HG03095 (cell line): ENCODE measurements around the gene CSPG4.

Experiments used
- ATAC-seq: cut with Tn5 transposase; IDR thresholded peaks from one replicate; pipeline ENCODE4 v1.9.1; 2021; ENCODE audit warnings: moderate library complexity; ENCODE audit not compliant: unreplicated experiment

CSPG4 gene

GRCh38 chr15:75673426-75674235 is 39.0 kb downstream of the CSPG4 start:
- ATAC-seq, result no peak

DNA sequence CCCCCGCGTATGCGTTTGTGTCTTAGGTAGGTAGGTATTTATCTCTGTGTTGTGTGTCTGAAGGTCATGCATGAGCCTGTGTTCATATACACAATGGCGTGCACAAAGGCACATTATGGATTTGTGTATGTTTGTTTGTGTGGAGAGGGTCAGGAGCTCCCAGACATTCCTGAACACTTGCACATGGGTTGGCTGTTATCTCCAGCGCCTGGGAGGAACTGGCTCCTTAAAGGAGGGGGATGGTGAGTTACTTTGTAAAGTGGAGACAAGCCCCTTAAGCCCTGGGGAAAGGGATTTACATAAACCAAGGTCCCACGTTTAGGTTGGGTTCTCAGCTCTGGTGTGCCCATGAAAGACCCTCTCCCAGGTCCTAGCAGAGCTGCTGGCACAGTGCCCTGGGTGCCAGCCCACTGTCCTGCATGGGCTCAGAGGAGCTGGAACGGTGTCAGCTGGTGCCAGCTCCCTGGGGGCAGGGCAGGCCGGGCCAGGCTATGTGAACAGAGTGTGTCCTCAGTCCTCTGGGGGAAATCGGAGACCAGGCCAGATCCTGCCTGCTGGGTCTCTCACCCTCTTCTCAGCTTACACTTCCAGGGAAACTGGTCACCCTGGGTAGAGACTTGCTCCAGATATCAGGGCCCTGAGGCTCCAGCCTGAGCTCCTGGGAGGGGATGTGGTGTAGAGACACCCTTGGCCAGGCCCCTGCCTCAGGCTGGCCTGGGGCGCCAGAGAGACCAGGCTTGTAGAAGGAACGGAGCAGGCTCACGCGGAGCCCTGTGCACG is 39.8 kb downstream of the CSPG4 start:
- ATAC-seq, result no peak

- ATAC-seq, result no peak
Observed at GRCh38 chr15:75671730-75672602, 40.7 kb downstream of the CSPG4 start.

DNA sequence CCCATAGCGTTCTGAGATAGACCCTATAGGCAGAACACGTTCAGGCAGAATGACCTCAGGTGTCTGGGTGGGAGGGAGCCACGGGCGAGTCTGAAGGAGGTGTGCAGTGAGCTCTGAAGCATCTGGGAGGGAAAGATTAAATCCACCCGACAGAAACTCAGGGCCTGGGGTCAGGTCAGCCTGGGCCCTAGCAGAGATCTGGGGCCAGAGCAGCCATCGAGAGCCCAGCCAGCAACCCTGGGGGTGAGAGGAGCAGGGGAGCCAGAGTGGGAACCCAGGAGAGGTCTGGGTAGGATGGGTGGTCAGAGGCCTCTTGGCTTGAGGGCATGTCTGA is 42.8 kb downstream of the CSPG4 start:
- ATAC-seq, result no peak

DNA sequence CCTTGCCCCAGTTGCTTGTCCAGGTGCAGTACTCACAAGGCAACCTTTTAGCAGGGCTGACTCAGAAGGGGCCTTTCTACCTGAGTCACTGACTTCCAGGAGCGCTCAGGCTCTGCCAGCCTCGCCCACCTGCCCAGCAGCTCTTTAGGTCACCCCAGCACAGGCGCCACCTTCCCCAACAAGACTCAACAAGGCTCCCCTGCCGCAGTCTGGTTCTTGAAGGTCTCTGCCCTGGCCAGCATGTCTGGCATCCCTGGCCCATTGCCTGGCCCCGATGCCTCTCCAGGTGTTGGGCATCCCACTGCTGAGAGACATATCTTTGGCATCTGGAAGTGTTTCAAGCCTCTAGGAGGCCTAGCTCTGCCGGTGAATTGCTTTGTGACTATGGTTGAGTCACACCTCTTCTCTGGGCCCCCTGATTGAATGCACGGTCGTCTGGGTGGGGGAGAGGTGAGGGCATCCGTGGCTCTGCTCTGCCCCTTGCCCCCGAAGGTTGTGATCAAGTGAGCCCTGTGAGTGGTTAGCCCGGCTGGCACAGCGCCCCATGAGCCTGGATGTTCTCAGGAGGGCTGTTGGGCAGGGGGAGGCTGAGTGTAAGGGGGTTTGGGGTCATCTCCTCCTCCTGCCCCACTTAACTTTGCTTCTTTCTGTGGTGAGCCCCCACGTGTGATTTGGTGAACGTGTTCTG is 43.3 kb downstream of the CSPG4 start:
- ATAC-seq, result no peak

- ATAC-seq, result no peak
Observed at GRCh38 chr15:75666823-75667501, 45.7 kb downstream of the CSPG4 start.

DNA sequence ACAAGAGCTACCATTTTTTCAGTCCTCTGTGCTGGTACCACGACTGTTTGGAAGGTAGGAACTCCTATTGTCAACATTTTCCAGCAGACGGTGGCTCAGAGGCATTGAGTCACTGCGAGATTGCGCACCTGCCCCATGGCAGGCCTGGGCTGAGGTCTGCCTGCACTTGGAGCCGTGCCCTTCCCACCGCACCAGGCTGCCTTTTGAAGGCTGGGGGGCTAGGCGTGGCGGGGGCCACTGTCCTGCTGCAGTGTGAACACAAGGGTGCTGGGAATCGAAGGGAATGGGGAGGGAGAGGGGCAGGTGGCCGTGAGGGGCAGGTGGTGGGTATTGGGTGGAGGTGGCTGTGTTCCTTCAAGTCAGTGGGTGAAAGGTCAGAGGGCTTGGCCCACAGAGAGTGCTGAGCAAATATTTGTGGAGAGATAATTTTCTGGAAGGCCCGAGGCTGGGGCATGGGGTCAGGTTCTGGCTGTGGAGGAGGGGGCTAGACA is 48.7 kb downstream of the CSPG4 start:
- no peak for ATAC-seq

- no peak for ATAC-seq
Observed at GRCh38 chr15:75662823-75663519, 49.7 kb downstream of the CSPG4 start.

GRCh38 chr15:75661756-75662140 is 50.9 kb downstream of the CSPG4 start:
- no peak for ATAC-seq

DNA sequence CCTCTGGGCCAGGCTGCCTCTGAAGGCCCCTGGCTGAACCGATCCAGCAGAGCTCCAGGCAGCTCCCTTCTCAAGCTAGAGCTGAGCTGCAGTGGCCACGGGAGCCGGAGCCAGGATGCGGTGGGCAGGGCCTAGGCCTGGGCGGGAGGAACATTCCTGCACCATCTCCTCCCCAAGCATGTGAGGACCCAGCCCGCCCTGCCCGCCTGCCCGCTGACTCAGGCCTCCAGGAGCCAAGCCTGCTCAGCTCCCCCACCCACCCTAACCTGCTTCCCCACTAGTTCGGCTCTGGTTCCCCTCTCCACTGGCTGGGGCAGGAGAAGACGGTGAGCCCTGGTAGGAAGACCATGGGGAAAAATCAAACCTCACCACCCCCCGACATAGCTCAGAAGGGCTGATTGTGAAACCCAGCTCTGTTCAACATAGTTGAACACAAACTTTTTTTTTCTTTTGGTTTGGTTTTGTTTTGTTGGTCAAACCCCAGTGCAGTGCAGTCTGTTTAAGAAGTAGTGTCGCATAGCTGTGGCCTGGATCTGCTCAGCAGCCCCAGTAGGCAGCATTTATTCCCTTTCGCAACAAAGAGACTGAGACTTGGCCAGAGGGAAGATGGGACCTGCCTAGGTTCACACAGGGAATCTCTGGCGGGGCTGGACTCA is 51.4 kb downstream of the CSPG4 start:
- no peak for ATAC-seq

- ATAC-seq, result no peak
Observed at GRCh38 chr15:75659928-75660645, 52.6 kb downstream of the CSPG4 start.

DNA sequence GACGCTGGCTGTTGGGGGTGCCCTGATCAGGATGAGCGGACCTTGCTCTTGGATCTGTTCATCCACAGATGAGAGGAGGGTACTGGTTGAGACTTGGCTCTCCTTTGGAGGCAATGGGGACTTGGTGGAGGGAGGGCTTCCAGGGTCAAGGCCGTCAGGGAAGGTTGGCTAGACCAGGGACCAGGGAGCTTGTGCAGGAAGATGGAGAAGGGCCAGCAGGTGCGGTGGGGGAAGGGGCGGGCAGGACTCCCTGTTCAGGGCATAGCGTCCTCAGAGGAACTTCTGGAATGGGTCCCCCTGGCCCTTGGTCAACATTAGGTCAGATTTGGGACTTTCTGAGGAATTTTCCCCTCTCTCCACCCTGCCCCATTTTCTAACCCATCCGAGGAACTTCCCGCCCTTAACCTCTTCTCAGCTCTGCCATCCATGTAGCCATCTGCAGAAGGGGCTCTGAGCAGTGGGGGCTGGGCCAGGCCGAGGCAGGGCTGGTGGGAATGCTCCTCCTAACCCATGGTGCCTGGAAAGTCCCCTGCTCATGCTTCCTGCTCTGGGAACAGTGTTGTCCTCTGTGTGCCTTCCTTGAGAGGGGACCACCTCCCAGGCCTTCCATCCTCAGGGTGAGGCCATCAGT is 53.4 kb downstream of the CSPG4 start:
- ATAC-seq, result no peak

DNA sequence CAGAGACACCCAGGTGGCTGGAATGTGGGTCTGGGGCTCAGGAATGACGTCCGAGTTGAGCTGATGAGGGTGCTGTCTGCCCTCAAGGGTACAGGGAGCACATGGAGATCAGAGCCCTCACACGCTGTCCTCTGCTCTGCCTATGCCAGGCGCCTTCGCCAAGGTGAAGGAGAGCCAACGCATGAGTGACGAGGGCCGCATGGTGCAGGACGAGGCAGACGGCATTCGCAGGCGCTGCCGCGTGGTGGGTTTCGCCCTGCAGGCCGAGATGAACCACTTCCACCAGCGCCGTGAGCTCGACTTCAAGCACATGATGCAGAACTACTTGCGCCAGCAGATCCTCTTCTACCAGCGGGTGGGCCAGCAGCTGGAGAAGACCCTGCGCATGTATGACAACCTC is 55.8 kb downstream of the CSPG4 start:
- no peak for ATAC-seq

- no peak for ATAC-seq
Observed at GRCh38 chr15:75656331-75656730, 56.3 kb downstream of the CSPG4 start.

- ATAC-seq, result no peak
Observed at GRCh38 chr15:75655931-75656330, 56.7 kb downstream of the CSPG4 start.

- no peak for ATAC-seq
Observed at GRCh38 chr15:75654201-75654907, 58.3 kb downstream of the CSPG4 start.

DNA sequence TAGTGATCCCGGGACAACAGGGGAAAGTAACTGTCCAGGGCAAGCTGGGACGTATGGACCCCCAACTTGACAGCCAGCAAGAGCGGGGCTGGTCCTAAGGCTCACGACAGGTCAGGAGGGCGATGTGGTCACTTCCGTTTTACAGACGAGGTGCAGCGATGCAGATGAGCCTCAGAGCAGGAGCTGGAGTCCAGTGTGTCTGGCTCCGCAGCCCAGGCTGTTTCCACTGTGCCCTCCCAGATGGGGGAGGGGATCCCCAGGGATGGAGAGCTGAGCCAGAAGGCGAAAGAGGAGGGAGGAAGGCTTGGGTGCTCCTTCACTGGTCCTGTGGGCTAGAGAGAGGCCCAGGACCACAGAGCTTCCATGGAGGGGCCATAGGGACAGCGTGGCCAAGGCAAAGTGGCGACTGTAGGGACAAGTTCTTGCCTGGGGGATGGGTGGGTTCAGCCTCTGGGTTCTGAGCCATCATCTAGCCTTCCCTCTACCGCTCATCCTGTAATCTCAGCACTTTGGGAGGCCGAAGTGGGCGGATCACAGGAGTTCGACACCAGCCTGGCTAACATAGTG is 59.2 kb downstream of the CSPG4 start:
- ATAC-seq, result no peak
